Ishikawa (cell line): ENCODE measurements around the gene LY6G5B.

Experiments
- CEBPB ChIP-seq: IDR thresholded peaks from 2 replicates; pipeline ENCODE4 v1.6.1; 2012
- CREB1 ChIP-seq: IDR thresholded peaks from 2 replicates; pipeline ENCODE4 v1.6.1; 2012; ENCODE audit warnings: low read depth
- EGR1 ChIP-seq: IDR thresholded peaks from 2 replicates; pipeline ENCODE4 v1.6.1; 2012
- EP300 ChIP-seq: IDR thresholded peaks from 2 replicates; pipeline ENCODE4 v1.6.1; 2012; ENCODE audit warnings: borderline replicate concordance
- FOXM1 ChIP-seq: IDR thresholded peaks from 2 replicates; pipeline ENCODE4 v1.6.1; 2012; ENCODE audit warnings: low read depth, borderline replicate concordance
- MAX ChIP-seq: IDR thresholded peaks from 2 replicates; pipeline ENCODE4 v1.6.1; 2012
- NFIC ChIP-seq: IDR thresholded peaks from 2 replicates; pipeline ENCODE4 v1.6.1; 2012
- RAD21 ChIP-seq: IDR thresholded peaks from 2 replicates; pipeline ENCODE4 v1.6.1; 2012; ENCODE audit warnings: low read depth
- REST ChIP-seq: IDR thresholded peaks from 2 replicates; pipeline ENCODE4 v1.6.1; 2012; ENCODE audit warnings: low read depth, mild to moderate bottlenecking
- TAF1 ChIP-seq: IDR thresholded peaks from 2 replicates; pipeline ENCODE4 v1.6.1; 2012; ENCODE audit warnings: low read depth, mild to moderate bottlenecking
- TEAD4 ChIP-seq: IDR thresholded peaks from 2 replicates; pipeline ENCODE4 v1.6.1; 2012
- USF1 ChIP-seq: IDR thresholded peaks from 2 replicates; pipeline ENCODE4 v1.6.1; 2012
- YY1 ChIP-seq: IDR thresholded peaks from 2 replicates; pipeline ENCODE4 v1.6.1; 2012; ENCODE audit warnings: low read depth
- ZBTB7A ChIP-seq: IDR thresholded peaks from 2 replicates; pipeline ENCODE4 v1.6.1; 2012; ENCODE audit warnings: low read depth

Gene LY6G5B

GRCh38 chr6:31643818-31644454 is 25.8 kb upstream of the LY6G5B start:
- TF ChIP-seq CREB1 (no peak), MAX (no peak), NFIC (no peak)

GRCh38 chr6:31645325-31645724 is 24.5 kb upstream of the LY6G5B start:
- no peak for TF ChIP-seq CEBPB
- TF ChIP-seq MAX, result no peak
- no peak for TF ChIP-seq NFIC
- no peak for TF ChIP-seq USF1
- no peak for TF ChIP-seq FOXM1
- TF ChIP-seq ZBTB7A, result no peak
- TF ChIP-seq RAD21, result no peak
- no peak for TF ChIP-seq YY1
- no peak for TF ChIP-seq TEAD4
- no peak for TF ChIP-seq TAF1
- TF ChIP-seq EGR1, result no peak
- TF ChIP-seq REST, result no peak
- TF ChIP-seq CREB1, result no peak

GRCh38 chr6:31651602-31652191 is 18.1 kb upstream of the LY6G5B start:
- no peak for TF ChIP-seq ZBTB7A

- TF ChIP-seq TEAD4, result no peak; the same call in 1 of the 2 replicates
- peak; percentile 84 for TF ChIP-seq EGR1
- peak; percentile 79; the same call in 1 of the 2 replicates for TF ChIP-seq TAF1
- TF ChIP-seq YY1, result 0 out of 2 replicates have a peak, but pooled peaks have one; percentile 6
- peak; percentile 56; the same call in 1 of the 2 replicates for TF ChIP-seq ZBTB7A
These were observed 16.7 kb upstream of the LY6G5B start for GRCh38 chr6:31652925-31653724.

GRCh38 chr6:31654574-31655348 is 15.0 kb upstream of the LY6G5B start:
- TF ChIP-seq RAD21 (no peak), NFIC (no peak), EP300 (no peak), TEAD4 (no peak)

- TF ChIP-seq YY1, result no peak
- no peak for TF ChIP-seq TEAD4
- TF ChIP-seq RAD21, result no peak
- TF ChIP-seq NFIC, result no peak
- TF ChIP-seq USF1, result no peak
These were observed 14.2 kb upstream of the LY6G5B start, which contains the start of gene APOM for GRCh38 chr6:31655349-31656237. Gene APOM (plus strand): TSS chr6:31655894. CDS start chr6:31655967, 73 bp downstream.
